Measurements from ENCODE around the gene SH3GL1.

Gene SH3GL1

GRCh38 chr19:4360081-4360569 is 40.2 kb downstream of the SH3GL1 start:
- ChIA-PET CTCF (interaction anchor here (0.6 kb wide), 1 partner anchor 64 kb away, joined by 3 read pairs; no protein-coding TSS in a partner anchor), POLR2A (interaction anchor here (4.1 kb wide), 1 partner anchor 17 kb away, joined by 17 read pairs; the partner anchor contains the start of gene MPND)
- TF ChIP-seq PKNOX1 (IDR thresholded peaks at IDR 0.05), result no peak
- no peak for TF ChIP-seq FOXK2 (IDR thresholded peaks at IDR 0.05)
- no peak for TF ChIP-seq BHLHE40 (IDR thresholded peaks at IDR 0.05; ENCODE audit: borderline replicate concordance)
- TF ChIP-seq NFRKB (IDR thresholded peaks at IDR 0.05), result no peak
- no peak for DNase-seq (ENCODE audit: extremely low spot score)

GRCh38 chr19:4359627-4360000 is 40.7 kb downstream of the SH3GL1 start:
- POLR2A ChIA-PET, result interaction anchor here (4.1 kb wide), 1 partner anchor 16 kb away, joined by 17 read pairs; the partner anchor contains the start of gene MPND
- CTCF ChIA-PET, result interaction anchor here (0.6 kb wide), 1 partner anchor 65 kb away, joined by 3 read pairs; no protein-coding TSS in a partner anchor
- DNase-seq (ENCODE audit: extremely low spot score), result no peak
- no peak for TF ChIP-seq SP1 (IDR thresholded peaks at IDR 0.05)
- no peak for TF ChIP-seq L3MBTL2 (conservative IDR thresholded peaks at IDR 0.05)
- no peak for TF ChIP-seq FOXA1 (IDR thresholded peaks at IDR 0.05)
- TF ChIP-seq ELF4 (IDR thresholded peaks at IDR 0.05), result no peak
- no peak for TF ChIP-seq NFRKB (IDR thresholded peaks at IDR 0.05)
- no peak for TF ChIP-seq CTBP1 (IDR thresholded peaks at IDR 0.05; ENCODE audit: borderline replicate concordance)
- TF ChIP-seq HDGF (IDR thresholded peaks at IDR 0.05; ENCODE audit: borderline replicate concordance), result no peak
- TF ChIP-seq FOXM1 (IDR thresholded peaks at IDR 0.05; ENCODE audit: borderline replicate concordance), result no peak
- TF ChIP-seq ZNF384 (IDR thresholded peaks at IDR 0.05), result no peak
- TF ChIP-seq FOXK2 (IDR thresholded peaks at IDR 0.05), result no peak
- no peak for TF ChIP-seq LEF1 (IDR thresholded peaks at IDR 0.05; ENCODE audit: borderline replicate concordance)
- TF ChIP-seq ARNT (IDR thresholded peaks at IDR 0.05), result no peak
- no peak for TF ChIP-seq TARDBP (IDR thresholded peaks at IDR 0.05)

- ChIA-PET CTCF (interaction anchor here (1.0 to 1.1 kb wide), 2 partner anchors 91 to 92 kb away, joined by 3 to 5 read pairs; no protein-coding TSS in a partner anchor), POLR2A (interaction anchor here (4.1 kb wide), 1 partner anchor 16 kb away, joined by 17 read pairs; the partner anchor contains the start of gene MPND)
- TF ChIP-seq PKNOX1 (IDR thresholded peaks at IDR 0.05) (no peak), ZNF384 (IDR thresholded peaks at IDR 0.05) (no peak), FOXK2 (IDR thresholded peaks at IDR 0.05) (no peak), LEF1 (IDR thresholded peaks at IDR 0.05; ENCODE audit: borderline replicate concordance) (no peak), TARDBP (IDR thresholded peaks at IDR 0.05) (no peak), FOXM1 (IDR thresholded peaks at IDR 0.05; ENCODE audit: borderline replicate concordance) (no peak)
- DNase-seq (ENCODE audit: extremely low spot score), result no peak
These were observed 41.4 kb downstream of the SH3GL1 start for GRCh38 chr19:4358709-4359626.

GRCh38 chr19:4357921-4358326 is 42.4 kb downstream of the SH3GL1 start:
- TF ChIP-seq FOXA1 (IDR thresholded peaks at IDR 0.05) (no peak), CTBP1 (IDR thresholded peaks at IDR 0.05; ENCODE audit: borderline replicate concordance) (no peak), LEF1 (IDR thresholded peaks at IDR 0.05; ENCODE audit: borderline replicate concordance) (no peak), SP1 (IDR thresholded peaks at IDR 0.05) (no peak), HDGF (IDR thresholded peaks at IDR 0.05; ENCODE audit: borderline replicate concordance) (no peak), FOXK2 (IDR thresholded peaks at IDR 0.05) (no peak), BHLHE40 (IDR thresholded peaks at IDR 0.05; ENCODE audit: borderline replicate concordance) (no peak), ZNF384 (IDR thresholded peaks at IDR 0.05) (no peak), ELF4 (IDR thresholded peaks at IDR 0.05) (0 out of 2 replicates have a peak, but pooled peaks have one; percentile 15)
- ChIA-PET POLR2A (interaction anchor here (4.1 kb wide), 1 partner anchor 15 kb away, joined by 17 read pairs; the partner anchor contains the start of gene MPND), CTCF (interaction anchor here (0.6 to 1.0 kb wide), 2 partner anchors 15 to 90 kb away, joined by 3 read pairs; no protein-coding TSS in a partner anchor)
- no peak for DNase-seq (ENCODE audit: extremely low spot score)

GRCh38 chr19:4357095-4357797 is 43.1 kb downstream of the SH3GL1 start:
- ChIA-PET POLR2A (interaction anchor here (0.7 to 4.1 kb wide), 2 partner anchors 8 to 14 kb away, joined by 3 to 17 read pairs; partner anchors contain the start of gene MPND), CTCF (interaction anchor here (0.6 to 1.0 kb wide), 3 partner anchors 15 to 90 kb away, joined by 3 read pairs; no protein-coding TSS in a partner anchor)
- TF ChIP-seq CTBP1 (IDR thresholded peaks at IDR 0.05; ENCODE audit: borderline replicate concordance) (no peak), SUZ12 (IDR thresholded peaks at IDR 0.05) (no peak), LEF1 (IDR thresholded peaks at IDR 0.05; ENCODE audit: borderline replicate concordance) (no peak), NFRKB (IDR thresholded peaks at IDR 0.05) (no peak), ZNF384 (IDR thresholded peaks at IDR 0.05) (no peak), ELF4 (IDR thresholded peaks at IDR 0.05) (no peak), BHLHE40 (IDR thresholded peaks at IDR 0.05; ENCODE audit: borderline replicate concordance) (no peak), PKNOX1 (IDR thresholded peaks at IDR 0.05) (no peak), FOXA1 (IDR thresholded peaks at IDR 0.05) (no peak), TARDBP (IDR thresholded peaks at IDR 0.05) (no peak), L3MBTL2 (conservative IDR thresholded peaks at IDR 0.05) (no peak), SP1 (IDR thresholded peaks at IDR 0.05) (no peak), ARNT (IDR thresholded peaks at IDR 0.05) (no peak), FOXM1 (IDR thresholded peaks at IDR 0.05; ENCODE audit: borderline replicate concordance) (no peak)
- no peak for DNase-seq (ENCODE audit: extremely low spot score)

Data from HEK293T (cell line).